Urothelium cell line (cell line): Measurements from ENCODE around the gene TRIM67.
"Not testable (repeated sequence)": the region's sequence is repeated elsewhere in the genome, so short reads cannot be mapped to it uniquely, and the experiment has no call there.

ENCODE experiments used
- DNase-seq: peaks from one replicate; pipeline ENCODE4 v3.0.0; 2011; ENCODE audit warnings: low spot score, mixed read lengths
- FAIRE-seq: peaks from 2 replicates; lab custom pipeline; 2011; peaks lifted over from hg19 to GRCh38; lab: Jason Lieb, UNC

TRIM67 gene

GRCh38 chr1:231155808-231156207 lies 6.0 kb upstream of the TRIM67 start:
- DNase-seq, result no peak
- no peak for FAIRE-seq

GRCh38 chr1:231157311-231157710 lies 4.5 kb upstream of the TRIM67 start:
- no peak for DNase-seq
- no peak for FAIRE-seq

- DNase-seq, FAIRE-seq: not testable (repeated sequence)
Observed at GRCh38 chr1:231158141-231158540, 3.7 kb upstream of the TRIM67 start.

GRCh38 chr1:231159202-231159962 lies 2.5 kb upstream of the TRIM67 start:
- FAIRE-seq, result no peak
- no peak for DNase-seq

GRCh38 chr1:231159963-231160761 lies 1.7 kb upstream of the TRIM67 start:
- no peak for FAIRE-seq

GRCh38 chr1:231160895-231161666 lies 777 bp upstream of the TRIM67 start:
- FAIRE-seq (no peak), DNase-seq (no peak)

More at GRCh38 chr1:231159963-231160761, 1.7 kb upstream of the TRIM67 start:
- DNase-seq, result no peak

- DNase-seq, result peak; percentile 74
- no peak for FAIRE-seq
Observed at GRCh38 chr1:231162297-231162969, 575 bp downstream of the TRIM67 start.

GRCh38 chr1:231162970-231163829 lies 1.3 kb downstream of the TRIM67 start:
- DNase-seq (no peak), FAIRE-seq (no peak)

- DNase-seq (no peak), FAIRE-seq (no peak)
Observed at GRCh38 chr1:231163830-231164427, 2.1 kb downstream of the TRIM67 start.

- DNase-seq, result no peak
- FAIRE-seq, result no peak
Observed at GRCh38 chr1:231165371-231165770, 3.5 kb downstream of the TRIM67 start.

- FAIRE-seq (no peak), DNase-seq (no peak)
Observed at GRCh38 chr1:231166398-231166797, 4.5 kb downstream of the TRIM67 start.

GRCh38 chr1:231170875-231171274 lies 9.0 kb downstream of the TRIM67 start:
- FAIRE-seq (no peak), DNase-seq (no peak)

GRCh38 chr1:231171623-231172197 lies 9.9 kb downstream of the TRIM67 start:
- FAIRE-seq, result no peak
- no peak for DNase-seq

GRCh38 chr1:231172411-231172810 lies 10.6 kb downstream of the TRIM67 start:
- FAIRE-seq, result no peak
- DNase-seq, result no peak

- DNase-seq (no peak), FAIRE-seq (no peak)
Observed at GRCh38 chr1:231176421-231176820, 14.6 kb downstream of the TRIM67 start.

- FAIRE-seq, result no peak
- DNase-seq, result no peak
Observed at GRCh38 chr1:231177226-231177625, 15.4 kb downstream of the TRIM67 start.

GRCh38 chr1:231177936-231178335 lies 16.1 kb downstream of the TRIM67 start:
- no peak for DNase-seq
- FAIRE-seq, result no peak

- DNase-seq, result no peak
- no peak for FAIRE-seq
Observed at GRCh38 chr1:231178970-231179369, 17.1 kb downstream of the TRIM67 start.

GRCh38 chr1:231180034-231180433 lies 18.2 kb downstream of the TRIM67 start:
- DNase-seq (no peak), FAIRE-seq (no peak)
